WTC11 (cell line): ENCODE results near the gene AGAP3.

ENCODE experiments used
- CTCF ChIP-seq: fragments of 200-600 bp; IDR thresholded peaks from 2 replicates; pipeline ENCODE4 v1.8.0; 2022; ENCODE audit warnings: antibody characterized with exemption
- ESRRA ChIP-seq: sonication (generic); formaldehyde crosslinking; IDR thresholded peaks from 2 replicates; pipeline ENCODE4 v1.8.1; 2022; ENCODE audit warnings: mild to moderate bottlenecking, missing genetic modification reagents, borderline replicate concordance
- HMGXB4 ChIP-seq: sonication (generic); formaldehyde crosslinking; IDR thresholded peaks from 2 replicates; pipeline ENCODE4 v1.8.1; 2023; ENCODE audit warnings: mild to moderate bottlenecking, moderate library complexity, missing genetic modification reagents
- NFE2L1 ChIP-seq: sonication (generic); formaldehyde crosslinking; IDR thresholded peaks from 2 replicates; pipeline ENCODE4 v1.8.1; 2023; ENCODE audit warnings: missing genetic modification reagents
- SMAD3 ChIP-seq: sonication (generic); formaldehyde crosslinking; IDR thresholded peaks from 2 replicates; pipeline ENCODE4 v1.8.0; 2022; ENCODE audit warnings: missing genetic modification reagents, mild to moderate bottlenecking, borderline replicate concordance
- ZNF121 ChIP-seq: sonication (generic); formaldehyde crosslinking; IDR thresholded peaks from 2 replicates; pipeline ENCODE4 v1.8.0; 2023; ENCODE audit warnings: missing genetic modification reagents
- ZNF317 ChIP-seq: sonication (generic); formaldehyde crosslinking; IDR thresholded peaks from 2 replicates; pipeline ENCODE4 v1.8.1; 2023; ENCODE audit warnings: low read depth, mild to moderate bottlenecking, moderate library complexity, missing genetic modification reagents, borderline replicate concordance

GRCh38 chr7:151045262-151045661 lies 41.0 kb upstream of the AGAP3 start:
- no peak for TF ChIP-seq ZNF121 (CRISPR knock-in tag)
- no peak for TF ChIP-seq SMAD3 (CRISPR knock-in tag)
- TF ChIP-seq CTCF: no peak
- no peak for TF ChIP-seq ESRRA (CRISPR knock-in tag)
- TF ChIP-seq ZNF317 (CRISPR knock-in tag): no peak
- TF ChIP-seq NFE2L1 (CRISPR knock-in tag): no peak
- no peak for TF ChIP-seq HMGXB4 (CRISPR knock-in tag)
